Epithelial cell of proximal tubule (primary cell): ENCODE data around the gene GSG1. TPM values are rescaled to one million over a fixed set of nuclear protein-coding genes. Genes with fewer than 3 reads are reported as not detected.
A peak's percentile ranks its signal among the peaks of the same experiment; 100 is the strongest.

ENCODE experiments used
- DNase-seq: peaks from one replicate; pipeline ENCODE4 v3.0.0-alpha.2; 2011; ENCODE audit warnings: low read depth
- H3K4me3 ChIP-seq: 2 replicates; pipeline ENCODE4 v1.5.1; 2011; ENCODE audit warnings: low read depth, mild to moderate bottlenecking, low read length
- total RNA-seq: library from RNA; depleted of rRNA; stranded (reverse); fragments of >200 nt; gene quantifications from 2 replicates; pipeline ENCODE4 v1.2.3, GENCODE V29; 2015
- TF ChIP-seq, protein P1 (sequence below): conservative IDR thresholded peaks from 2 replicates; pipeline ENCODE4 v1.5.1; 2012; ENCODE audit warnings: low read depth, mild to moderate bottlenecking, low read length

The GSG1 gene
- total RNA-seq, 1 donor from 2014 or later = 0.75 TPM

DNA sequence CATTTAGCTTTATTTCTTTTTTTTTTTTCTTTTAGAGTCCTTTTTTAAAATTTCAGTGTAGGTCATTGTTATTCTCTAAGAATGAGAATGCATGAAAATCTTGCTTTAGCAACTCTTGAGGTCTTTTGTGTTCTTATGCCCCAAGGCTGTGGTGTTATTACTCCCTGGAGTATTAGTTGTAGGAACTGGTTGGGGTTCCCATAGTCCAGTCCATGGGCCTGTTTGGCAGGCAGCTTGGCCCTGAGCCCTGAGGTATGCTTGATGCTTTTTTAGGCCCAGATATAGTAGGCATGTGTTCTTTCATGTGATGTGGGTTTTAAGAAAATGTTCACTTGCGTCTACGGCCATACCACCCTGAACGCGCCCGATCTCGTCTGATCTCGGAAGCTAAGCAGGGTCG lies 57.7 kb downstream of the GSG1 start:
- DNase-seq = no peak
- no peak overlapping the region for H3K4me3 ChIP-seq
- TF ChIP-seq, protein P1, sequence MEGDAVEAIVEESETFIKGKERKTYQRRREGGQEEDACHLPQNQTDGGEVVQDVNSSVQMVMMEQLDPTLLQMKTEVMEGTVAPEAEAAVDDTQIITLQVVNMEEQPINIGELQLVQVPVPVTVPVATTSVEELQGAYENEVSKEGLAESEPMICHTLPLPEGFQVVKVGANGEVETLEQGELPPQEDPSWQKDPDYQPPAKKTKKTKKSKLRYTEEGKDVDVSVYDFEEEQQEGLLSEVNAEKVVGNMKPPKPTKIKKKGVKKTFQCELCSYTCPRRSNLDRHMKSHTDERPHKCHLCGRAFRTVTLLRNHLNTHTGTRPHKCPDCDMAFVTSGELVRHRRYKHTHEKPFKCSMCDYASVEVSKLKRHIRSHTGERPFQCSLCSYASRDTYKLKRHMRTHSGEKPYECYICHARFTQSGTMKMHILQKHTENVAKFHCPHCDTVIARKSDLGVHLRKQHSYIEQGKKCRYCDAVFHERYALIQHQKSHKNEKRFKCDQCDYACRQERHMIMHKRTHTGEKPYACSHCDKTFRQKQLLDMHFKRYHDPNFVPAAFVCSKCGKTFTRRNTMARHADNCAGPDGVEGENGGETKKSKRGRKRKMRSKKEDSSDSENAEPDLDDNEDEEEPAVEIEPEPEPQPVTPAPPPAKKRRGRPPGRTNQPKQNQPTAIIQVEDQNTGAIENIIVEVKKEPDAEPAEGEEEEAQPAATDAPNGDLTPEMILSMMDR = no peak

DNA sequence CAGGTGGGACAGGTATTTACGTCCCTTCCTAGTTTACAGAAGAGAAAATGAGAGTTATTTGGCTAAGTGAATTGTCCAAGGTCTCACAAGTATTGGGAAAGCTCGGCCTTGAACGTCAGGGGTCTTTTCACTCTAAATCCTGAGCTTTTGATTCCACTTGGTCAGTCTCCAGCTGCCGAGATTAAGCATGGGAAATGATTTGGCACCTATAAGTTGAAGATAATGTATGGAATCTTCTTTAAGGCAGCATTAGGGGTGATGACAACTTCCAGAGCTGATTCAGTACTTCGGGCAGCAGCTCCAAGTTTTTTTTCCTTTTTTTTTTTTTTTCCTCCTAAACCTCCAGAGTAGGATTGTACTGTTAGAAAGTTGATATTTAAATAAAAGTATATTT lies 58.6 kb downstream of the GSG1 start:
- H3K4me3 ChIP-seq = peak overlapping the region; percentile 89
- TF ChIP-seq, protein P1 = no peak
- DNase-seq = no peak

DNA sequence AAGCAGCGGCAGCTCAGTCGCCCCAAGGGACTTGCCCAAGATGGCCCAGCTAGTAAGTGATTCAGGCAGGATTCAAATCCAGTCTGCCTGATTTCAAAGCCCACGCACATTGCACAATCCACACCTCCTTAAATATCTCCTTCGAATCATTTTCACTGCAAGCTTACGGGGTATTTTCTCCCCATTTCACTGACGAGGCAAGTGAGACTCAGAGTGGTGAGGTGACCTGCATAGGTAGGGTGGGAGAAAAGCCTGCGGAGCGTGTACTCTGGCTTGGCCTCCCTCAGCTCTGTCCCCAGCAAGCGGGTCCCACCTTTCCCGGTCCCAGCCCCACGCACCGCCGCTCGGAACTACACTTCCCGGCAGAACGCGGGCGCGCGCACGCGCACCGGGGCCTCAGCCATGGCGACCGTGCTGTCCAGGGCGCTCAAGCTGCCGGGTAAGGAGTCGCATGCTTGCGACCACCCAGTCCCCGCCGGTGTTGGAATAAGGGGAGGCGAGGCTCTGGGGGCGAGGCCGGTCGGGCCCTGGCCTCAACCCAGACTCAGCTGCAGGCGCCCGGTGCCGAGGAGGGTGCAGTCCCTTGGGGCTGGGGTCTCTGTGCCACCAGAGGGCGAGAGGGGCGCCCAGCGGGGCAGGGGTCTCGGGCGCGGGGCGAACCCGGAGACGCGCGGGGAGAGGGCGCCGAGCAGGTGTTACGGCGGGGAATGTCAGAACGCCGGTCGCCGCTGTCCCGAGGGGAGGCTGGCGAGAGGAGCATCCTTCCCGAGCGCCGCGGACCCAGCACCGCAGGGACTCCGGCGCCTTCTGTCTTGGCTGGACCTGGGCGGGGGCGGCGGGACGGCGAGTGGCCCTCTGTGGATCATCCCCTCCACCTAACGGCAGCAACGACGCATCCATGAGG lies 59.2 kb downstream of the GSG1 start, which contains the start of gene FAM234B:
Gene FAM234B, plus strand, starts transcription at position 380 of the 904 bp plus-strand sequence. Its CDS starts 23 bp downstream, at position 403.
- peak within 1 kb of the TSS; percentile 89 for H3K4me3 ChIP-seq
- peak; percentile 18 for DNase-seq
- TF ChIP-seq, protein P1 = peak; percentile 22

DNA sequence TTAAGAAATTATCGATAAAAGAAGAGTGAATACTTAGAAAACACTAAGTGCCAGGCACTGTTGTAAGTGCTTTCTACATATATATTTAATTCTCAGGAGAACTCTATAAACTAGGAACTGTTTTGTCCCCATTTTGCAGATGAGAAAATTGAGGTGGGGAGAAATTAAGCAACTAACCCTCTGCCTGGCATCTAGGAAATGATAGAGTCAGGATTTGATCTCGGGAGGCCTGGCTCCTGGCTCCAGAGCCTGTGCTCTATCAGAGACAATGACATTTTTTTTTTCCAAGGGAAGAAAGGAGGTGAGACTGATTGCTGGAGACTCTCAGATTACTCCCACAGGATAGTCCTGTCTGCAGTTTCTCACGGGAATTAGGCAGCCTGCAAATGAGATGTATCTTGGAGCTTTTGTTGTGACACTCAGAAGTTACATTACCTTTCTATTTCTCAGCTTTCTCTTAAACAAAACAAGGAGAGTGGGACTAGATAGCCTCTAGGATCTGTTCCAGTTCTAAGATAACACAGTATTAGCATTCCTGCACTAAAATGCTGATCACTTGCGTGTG lies 60.7 kb downstream of the GSG1 start:
- no peak overlapping the region for H3K4me3 ChIP-seq
- TF ChIP-seq, protein P1 = no peak
- no peak for DNase-seq

DNA sequence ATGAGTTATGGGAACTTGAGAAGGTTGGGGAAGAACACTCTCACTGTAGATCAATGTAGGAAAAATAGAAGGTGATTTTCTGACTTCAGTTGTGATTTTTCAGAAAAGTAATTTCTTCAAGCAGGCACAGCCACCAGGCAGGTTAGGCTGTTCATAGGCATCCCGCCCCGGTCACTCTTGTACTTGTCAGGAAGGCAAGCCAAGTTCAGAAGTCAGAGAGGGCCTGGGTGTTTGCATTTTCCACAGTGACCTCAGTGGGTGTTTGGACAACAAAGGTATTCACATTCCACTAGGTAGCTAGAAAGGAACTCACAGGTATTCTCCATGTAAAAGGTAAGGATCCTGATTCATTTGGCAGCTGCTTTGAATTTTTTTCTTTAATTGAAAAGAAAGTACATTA lies 62.2 kb downstream of the GSG1 start:
- DNase-seq = no peak
- TF ChIP-seq, protein P1 = no peak
- H3K4me3 ChIP-seq = no peak overlapping the region

DNA sequence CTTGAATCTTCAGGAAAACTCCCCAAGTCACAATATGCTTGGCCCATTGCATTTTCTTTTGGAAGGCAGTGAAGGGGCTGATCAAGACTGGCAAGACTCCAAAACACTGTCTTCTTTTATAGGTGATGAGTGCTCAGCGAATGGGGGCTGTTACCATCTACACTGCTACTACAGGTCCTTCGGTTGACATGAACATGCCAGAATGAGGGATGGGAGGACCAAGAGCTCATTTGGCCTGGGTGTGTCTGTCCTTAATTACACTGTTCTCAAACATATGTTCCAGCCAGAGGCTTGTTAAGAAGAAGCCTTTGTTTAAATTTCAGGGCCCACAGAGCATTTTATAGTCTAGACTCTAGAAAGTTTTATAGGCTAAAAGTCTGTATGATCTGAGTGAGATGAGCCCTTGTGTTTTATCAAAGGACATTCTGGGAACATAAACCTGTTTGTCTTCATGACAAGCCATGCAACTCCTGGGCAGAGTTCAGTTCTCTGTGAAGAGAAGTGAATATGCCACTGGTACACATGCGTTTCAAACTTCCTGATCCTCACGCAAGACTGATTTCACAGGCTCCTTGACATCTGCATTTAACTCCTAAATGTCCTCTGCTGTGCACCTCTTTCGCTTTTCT lies 64.0 kb downstream of the GSG1 start:
- TF ChIP-seq, protein P1 = no peak
- H3K4me3 ChIP-seq = no peak overlapping the region
- DNase-seq = no peak
